Measurements from ENCODE around the gene RCSD1. TPM values are rescaled to one million over a fixed set of nuclear protein-coding genes. Genes with fewer than 3 reads are reported as not detected.
"Not testable (repeated sequence)": the region's sequence is repeated elsewhere in the genome, so short reads cannot be mapped to it uniquely, and the experiment has no call there.

Gene RCSD1
- total RNA-seq, 1 experiment from 2014 or later = not detected

GRCh38 chr1:167737169-167737568 is 107.1 kb downstream of the RCSD1 start:
- DNase-seq (ENCODE audit: low read depth) = no peak

GRCh38 chr1:167738158-167738557 is 108.1 kb downstream of the RCSD1 start:
- DNase-seq (ENCODE audit: low read depth) = no peak

GRCh38 chr1:167739752-167740151 is 109.7 kb downstream of the RCSD1 start:
- no peak for DNase-seq (ENCODE audit: low read depth)

- not testable (repeated sequence) for DNase-seq (ENCODE audit: low read depth)
Measured at GRCh38 chr1:167741103-167741502, 111.1 kb downstream of the RCSD1 start.

GRCh38 chr1:167742392-167743057 is 112.5 kb downstream of the RCSD1 start:
- DNase-seq (ENCODE audit: low read depth) = not testable (repeated sequence)

- DNase-seq (ENCODE audit: low read depth) = no peak
Measured at GRCh38 chr1:167744901-167745300, 114.9 kb downstream of the RCSD1 start.

GRCh38 chr1:167746013-167746672 is 116.1 kb downstream of the RCSD1 start:
- DNase-seq (ENCODE audit: low read depth) = no peak

- no peak for DNase-seq (ENCODE audit: low read depth)
Measured at GRCh38 chr1:167746988-167747655, 117.1 kb downstream of the RCSD1 start.

GRCh38 chr1:167747988-167748387 is 118.0 kb downstream of the RCSD1 start:
- DNase-seq (ENCODE audit: low read depth) = no peak

- no peak for DNase-seq (ENCODE audit: low read depth)
Measured at GRCh38 chr1:167748906-167749305, 118.9 kb downstream of the RCSD1 start.

GRCh38 chr1:167749741-167750140 is 119.7 kb downstream of the RCSD1 start:
- DNase-seq (ENCODE audit: low read depth) = no peak

- no peak for DNase-seq (ENCODE audit: low read depth)
Measured at GRCh38 chr1:167750641-167751040, 120.6 kb downstream of the RCSD1 start.

GRCh38 chr1:167751676-167752075 is 121.6 kb downstream of the RCSD1 start:
- no peak for DNase-seq (ENCODE audit: low read depth)

- peak; percentile 8 for DNase-seq (ENCODE audit: low read depth)
Measured at GRCh38 chr1:167752219-167752985, 122.4 kb downstream of the RCSD1 start.

GRCh38 chr1:167755654-167756053 is 125.6 kb downstream of the RCSD1 start:
- DNase-seq (ENCODE audit: low read depth) = no peak

Other genes starting within 250 kb of the RCSD1 start
- gene CD247, start 111.7 kb upstream of the RCSD1 start, total RNA-seq (2014; rRNA removed; shearing (Covaris generic)) = 0.18 TPM in 1 of 2 replicates, not detected in the other
- gene CREG1, start 76.5 kb upstream of the RCSD1 start, total RNA-seq (2014; rRNA removed; shearing (Covaris generic)) = 30.3 and 31.9 TPM in 2 replicates
- 67.6 and 70.0 TPM in 2 replicates for gene MPZL1, start 91.8 kb downstream of the RCSD1 start, total RNA-seq (2014; rRNA removed; shearing (Covaris generic))

Measured in HT1080 (cell line).